MM.1S (cell line): Measurements from ENCODE around the gene UPK2.

Source experiments
- DNase-seq: peaks from one replicate; pipeline ENCODE4 v3.0.0-alpha.2; 2015
- H2AFZ ChIP-seq: fragments of 300-600 bp; sonication (generic); 2 replicates; pipeline ENCODE4 v1.6.0; 2016; ENCODE audit warnings: antibody characterized with exemption, low read length
- H3F3A ChIP-seq: fragments of 300-600 bp; sonication (generic); 2 replicates; pipeline ENCODE4 v1.6.1; 2016; ENCODE audit warnings: mild to moderate bottlenecking, antibody characterized with exemption, low read length, moderate library complexity, mixed read lengths; ENCODE audit not compliant: insufficient read depth
- H3K27ac ChIP-seq: fragments of 300-600 bp; sonication (generic); 2 replicates; pipeline ENCODE4 v1.5.1; 2016; ENCODE audit warnings: mild to moderate bottlenecking, low read length
- H3K27me3 ChIP-seq: fragments of 300-600 bp; sonication (generic); replicated peaks from 2 replicates; pipeline ENCODE4 v1.6.0; 2016; ENCODE audit warnings: low read length; ENCODE audit not compliant: insufficient read depth
- H3K36me3 ChIP-seq: fragments of 300-600 bp; sonication (generic); replicated peaks from 2 replicates; pipeline ENCODE4 v1.6.1; 2016; ENCODE audit warnings: mild to moderate bottlenecking, low read length, mixed read lengths; ENCODE audit not compliant: insufficient read depth
- H3K4me1 ChIP-seq: fragments of 300-600 bp; sonication (generic); 2 replicates; pipeline ENCODE4 v1.6.1; 2016; ENCODE audit warnings: low read length, mixed read lengths
- H3K4me2 ChIP-seq: fragments of 300-600 bp; sonication (generic); 2 replicates; pipeline ENCODE4 v1.6.0; 2016; ENCODE audit warnings: low read depth, low read length
- H3K4me3 ChIP-seq: fragments of 300-600 bp; sonication (generic); 2 replicates; pipeline ENCODE4 v1.5.1; 2016; ENCODE audit warnings: low read length, mixed read lengths
- H3K79me2 ChIP-seq: fragments of 300-600 bp; sonication (generic); 2 replicates; pipeline ENCODE4 v1.6.1; 2016; ENCODE audit warnings: mixed run types, low read length, mixed read lengths
- H3K9ac ChIP-seq: fragments of 300-600 bp; sonication (generic); 2 replicates; pipeline ENCODE4 v1.6.1; 2016; ENCODE audit warnings: low read length, mixed read lengths
- H3K9me2 ChIP-seq: fragments of 300-600 bp; sonication (generic); replicated peaks from 2 replicates; pipeline ENCODE4 v1.6.1; 2016; ENCODE audit warnings: mild to moderate bottlenecking, low read length, mixed read lengths; ENCODE audit not compliant: insufficient read depth
- H3K9me3 ChIP-seq: fragments of 300-600 bp; sonication (generic); replicated peaks from 2 replicates; pipeline ENCODE4 v1.6.1; 2016; ENCODE audit warnings: mild to moderate bottlenecking, low read length, mixed read lengths; ENCODE audit not compliant: insufficient read depth
- H4K20me1 ChIP-seq: fragments of 300-600 bp; sonication (generic); 2 replicates; pipeline ENCODE4 v1.6.1; 2016; ENCODE audit warnings: mild to moderate bottlenecking, low read length, moderate library complexity, mixed read lengths; ENCODE audit not compliant: insufficient read depth
- EZH2 ChIP-seq: fragments of 300-600 bp; sonication (generic); optimal IDR thresholded peaks from 2 replicates; pipeline ENCODE3; 2017; ENCODE audit warnings: low read depth, mild to moderate bottlenecking, antibody characterized with exemption, low read length, mixed read lengths
- EZH2phosphoT487 ChIP-seq: fragments of 300-600 bp; sonication (generic); IDR thresholded peaks from 2 replicates; pipeline ENCODE4 v1.6.1; 2018; ENCODE audit warnings: antibody characterized with exemption, low read length
- TF ChIP-seq, protein P1 (sequence below): fragments of 300-600 bp; sonication (generic); IDR thresholded peaks from 2 replicates; pipeline ENCODE4 v1.5.1; 2016; ENCODE audit warnings: antibody characterized with exemption, low read length, mixed read lengths

Gene UPK2

DNA sequence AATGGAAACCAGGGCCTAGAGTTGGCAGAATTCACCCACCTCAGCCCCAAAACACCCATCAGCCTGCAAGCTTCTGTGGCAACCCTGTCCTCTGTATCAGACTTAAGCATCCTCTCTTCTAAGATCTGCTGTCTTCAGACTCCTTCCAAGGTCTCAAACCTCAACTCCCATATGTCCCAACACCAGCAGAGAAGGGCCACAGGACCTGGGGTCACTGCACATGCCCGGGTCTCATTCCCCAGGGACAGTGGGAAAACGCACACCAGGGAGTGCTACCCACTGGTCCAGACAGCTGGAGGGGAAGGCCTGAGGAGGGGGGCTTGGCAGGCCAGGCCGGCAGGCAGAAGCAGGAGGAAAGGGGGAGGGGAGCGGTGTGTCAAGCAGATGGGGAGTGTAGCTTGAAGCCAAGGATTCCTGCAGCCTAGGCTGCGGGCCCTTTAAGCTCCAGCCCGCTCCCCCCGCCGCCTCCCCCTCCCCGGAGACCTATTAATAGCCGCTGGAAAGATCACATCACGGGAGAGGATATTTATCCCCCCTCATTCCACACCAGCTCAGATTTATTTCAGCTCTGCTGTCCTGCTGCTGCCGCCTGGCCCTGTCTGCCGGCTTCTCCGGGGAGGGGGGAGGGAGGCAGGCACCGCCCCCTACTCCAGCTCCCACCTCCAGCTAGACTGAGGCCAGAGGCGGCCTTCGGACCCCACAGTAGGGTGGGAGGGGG, 47.0 kb upstream of the UPK2 start:
- H3K27me3 ChIP-seq: no peaks in the 10 kb centered on the region
- H3K79me2 ChIP-seq: no peaks in the 10 kb centered on the region
- no peak overlapping the region for H3K4me2 ChIP-seq
- TF ChIP-seq, protein P1, sequence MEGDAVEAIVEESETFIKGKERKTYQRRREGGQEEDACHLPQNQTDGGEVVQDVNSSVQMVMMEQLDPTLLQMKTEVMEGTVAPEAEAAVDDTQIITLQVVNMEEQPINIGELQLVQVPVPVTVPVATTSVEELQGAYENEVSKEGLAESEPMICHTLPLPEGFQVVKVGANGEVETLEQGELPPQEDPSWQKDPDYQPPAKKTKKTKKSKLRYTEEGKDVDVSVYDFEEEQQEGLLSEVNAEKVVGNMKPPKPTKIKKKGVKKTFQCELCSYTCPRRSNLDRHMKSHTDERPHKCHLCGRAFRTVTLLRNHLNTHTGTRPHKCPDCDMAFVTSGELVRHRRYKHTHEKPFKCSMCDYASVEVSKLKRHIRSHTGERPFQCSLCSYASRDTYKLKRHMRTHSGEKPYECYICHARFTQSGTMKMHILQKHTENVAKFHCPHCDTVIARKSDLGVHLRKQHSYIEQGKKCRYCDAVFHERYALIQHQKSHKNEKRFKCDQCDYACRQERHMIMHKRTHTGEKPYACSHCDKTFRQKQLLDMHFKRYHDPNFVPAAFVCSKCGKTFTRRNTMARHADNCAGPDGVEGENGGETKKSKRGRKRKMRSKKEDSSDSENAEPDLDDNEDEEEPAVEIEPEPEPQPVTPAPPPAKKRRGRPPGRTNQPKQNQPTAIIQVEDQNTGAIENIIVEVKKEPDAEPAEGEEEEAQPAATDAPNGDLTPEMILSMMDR: no peak
- TF ChIP-seq EZH2 (no peak), EZH2phosphoT487 (no peak)
- H3F3A ChIP-seq: no peaks in the 10 kb centered on the region
- no peaks in the 10 kb centered on the region for H3K36me3 ChIP-seq
- H3K4me3 ChIP-seq: no peak overlapping the region
- H3K4me1 ChIP-seq: no peaks in the 10 kb centered on the region; the same call in 1 of the 2 replicates
- H3K9me2 ChIP-seq: no peaks in the 10 kb centered on the region
- no peaks in the 10 kb centered on the region for H4K20me1 ChIP-seq
- no peak overlapping the region for H2AFZ ChIP-seq
- no peak for DNase-seq
- H3K27ac ChIP-seq: no peak overlapping the region
- H3K9me3 ChIP-seq: no peaks in the 10 kb centered on the region
- no peak overlapping the region for H3K9ac ChIP-seq

- Histone ChIP-seq H3K4me2 (no peak overlapping the region), H2AFZ (no peak overlapping the region), H3F3A (no peaks in the 10 kb centered on the region), H3K79me2 (no peaks in the 10 kb centered on the region), H4K20me1 (no peaks in the 10 kb centered on the region), H3K9me3 (no peaks in the 10 kb centered on the region), H3K27me3 (no peaks in the 10 kb centered on the region), H3K4me3 (no peak overlapping the region), H3K36me3 (no peaks in the 10 kb centered on the region), H3K27ac (no peak overlapping the region), H3K9ac (no peak overlapping the region), H3K9me2 (no peaks in the 10 kb centered on the region), H3K4me1 (no peaks in the 10 kb centered on the region; the same call in 1 of the 2 replicates)
- TF ChIP-seq EZH2phosphoT487: no peak
- no peak for DNase-seq
Observed at GRCh38 chr11:118909619-118910308, 46.3 kb upstream of the UPK2 start.

- H3K27me3 ChIP-seq: no peaks in the 10 kb centered on the region
- H3F3A ChIP-seq: no peaks in the 10 kb centered on the region
- H3K9me2 ChIP-seq: no peaks in the 10 kb centered on the region
- H4K20me1 ChIP-seq: no peaks in the 10 kb centered on the region
- H3K4me1 ChIP-seq: peaks cover 3% of the 10 kb centered on the region; the same call in 1 of the 2 replicates
- no peak overlapping the region for H3K27ac ChIP-seq
- H2AFZ ChIP-seq: no peak overlapping the region
- no peak overlapping the region for H3K4me3 ChIP-seq
- no peak overlapping the region for H3K9ac ChIP-seq
- TF ChIP-seq EZH2phosphoT487: no peak
- TF ChIP-seq, protein P1: no peak
- TF ChIP-seq EZH2: no peak
- H3K79me2 ChIP-seq: no peaks in the 10 kb centered on the region
- H3K4me2 ChIP-seq: no peak overlapping the region
- H3K36me3 ChIP-seq: no peaks in the 10 kb centered on the region
- DNase-seq: no peak
- H3K9me3 ChIP-seq: no peaks in the 10 kb centered on the region
Observed at GRCh38 chr11:118910309-118911112, 45.6 kb upstream of the UPK2 start.
